MM.1S (cell line): ENCODE data around the gene PARP8.

Experiments
- DNase-seq: peaks from one replicate; pipeline ENCODE4 v3.0.0-alpha.2; 2015
- H2AFZ ChIP-seq: fragments of 300-600 bp; sonication (generic); 2 replicates; pipeline ENCODE4 v1.6.0; 2016; ENCODE audit warnings: antibody characterized with exemption, low read length
- H3F3A ChIP-seq: fragments of 300-600 bp; sonication (generic); 2 replicates; pipeline ENCODE4 v1.6.1; 2016; ENCODE audit warnings: mild to moderate bottlenecking, antibody characterized with exemption, low read length, moderate library complexity, mixed read lengths; ENCODE audit not compliant: insufficient read depth
- H3K27ac ChIP-seq: fragments of 300-600 bp; sonication (generic); 2 replicates; pipeline ENCODE4 v1.5.1; 2016; ENCODE audit warnings: mild to moderate bottlenecking, low read length
- H3K27me3 ChIP-seq: fragments of 300-600 bp; sonication (generic); replicated peaks from 2 replicates; pipeline ENCODE4 v1.6.0; 2016; ENCODE audit warnings: low read length; ENCODE audit not compliant: insufficient read depth
- H3K36me3 ChIP-seq: fragments of 300-600 bp; sonication (generic); replicated peaks from 2 replicates; pipeline ENCODE4 v1.6.1; 2016; ENCODE audit warnings: mild to moderate bottlenecking, low read length, mixed read lengths; ENCODE audit not compliant: insufficient read depth
- H3K4me1 ChIP-seq: fragments of 300-600 bp; sonication (generic); 2 replicates; pipeline ENCODE4 v1.6.1; 2016; ENCODE audit warnings: low read length, mixed read lengths
- H3K4me2 ChIP-seq: fragments of 300-600 bp; sonication (generic); 2 replicates; pipeline ENCODE4 v1.6.0; 2016; ENCODE audit warnings: low read depth, low read length
- H3K4me3 ChIP-seq: fragments of 300-600 bp; sonication (generic); 2 replicates; pipeline ENCODE4 v1.5.1; 2016; ENCODE audit warnings: low read length, mixed read lengths
- H3K79me2 ChIP-seq: fragments of 300-600 bp; sonication (generic); 2 replicates; pipeline ENCODE4 v1.6.1; 2016; ENCODE audit warnings: mixed run types, low read length, mixed read lengths
- H3K9ac ChIP-seq: fragments of 300-600 bp; sonication (generic); 2 replicates; pipeline ENCODE4 v1.6.1; 2016; ENCODE audit warnings: low read length, mixed read lengths
- H3K9me2 ChIP-seq: fragments of 300-600 bp; sonication (generic); replicated peaks from 2 replicates; pipeline ENCODE4 v1.6.1; 2016; ENCODE audit warnings: mild to moderate bottlenecking, low read length, mixed read lengths; ENCODE audit not compliant: insufficient read depth
- H3K9me3 ChIP-seq: fragments of 300-600 bp; sonication (generic); replicated peaks from 2 replicates; pipeline ENCODE4 v1.6.1; 2016; ENCODE audit warnings: mild to moderate bottlenecking, low read length, mixed read lengths; ENCODE audit not compliant: insufficient read depth
- H4K20me1 ChIP-seq: fragments of 300-600 bp; sonication (generic); 2 replicates; pipeline ENCODE4 v1.6.1; 2016; ENCODE audit warnings: mild to moderate bottlenecking, low read length, moderate library complexity, mixed read lengths; ENCODE audit not compliant: insufficient read depth
- EZH2 ChIP-seq: fragments of 300-600 bp; sonication (generic); optimal IDR thresholded peaks from 2 replicates; pipeline ENCODE3; 2017; ENCODE audit warnings: low read depth, mild to moderate bottlenecking, antibody characterized with exemption, low read length, mixed read lengths
- EZH2phosphoT487 ChIP-seq: fragments of 300-600 bp; sonication (generic); IDR thresholded peaks from 2 replicates; pipeline ENCODE4 v1.6.1; 2018; ENCODE audit warnings: antibody characterized with exemption, low read length
- TF ChIP-seq, protein P1 (sequence below): fragments of 300-600 bp; sonication (generic); IDR thresholded peaks from 2 replicates; pipeline ENCODE4 v1.5.1; 2016; ENCODE audit warnings: antibody characterized with exemption, low read length, mixed read lengths

Gene PARP8

DNA sequence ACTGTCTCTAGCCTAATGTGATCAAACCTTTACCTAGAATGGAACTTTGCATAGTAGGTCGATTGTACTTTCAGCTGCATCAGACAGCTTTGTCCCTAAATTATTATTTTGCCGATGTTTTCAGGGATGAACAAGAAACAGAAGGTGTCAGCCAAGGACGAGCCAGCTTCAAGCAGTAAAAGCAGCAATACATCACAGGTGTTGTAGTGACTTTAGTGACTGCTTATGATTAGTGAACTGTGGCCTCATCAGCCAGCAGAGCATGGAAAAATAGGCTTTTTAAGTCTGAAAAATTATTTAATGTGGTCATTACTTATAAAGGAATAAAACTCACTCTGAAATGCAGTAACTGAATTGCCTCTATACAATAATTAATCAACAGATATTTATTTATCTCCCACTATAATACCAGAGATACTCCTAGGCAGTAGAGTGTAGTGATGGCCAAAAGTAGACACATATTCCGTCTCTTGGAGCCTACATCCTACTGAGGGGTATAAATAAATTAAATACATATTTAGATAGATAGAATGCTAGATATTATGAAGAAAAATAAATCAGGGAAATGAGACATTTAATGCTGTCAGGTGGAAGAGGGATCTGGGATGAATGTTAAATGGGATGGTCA is 166.3 kb downstream of the PARP8 start:
- Histone ChIP-seq H3K27me3 (no peaks in the 10 kb centered on the region), H3K36me3 (no peaks in the 10 kb centered on the region), H3K27ac (no peak overlapping the region), H3K4me3 (no peak overlapping the region), H3K79me2 (no peaks in the 10 kb centered on the region), H2AFZ (no peak overlapping the region), H3K4me2 (no peak overlapping the region), H4K20me1 (no peaks in the 10 kb centered on the region), H3F3A (no peaks in the 10 kb centered on the region), H3K9me3 (no peaks in the 10 kb centered on the region), H3K9ac (no peak overlapping the region), H3K4me1 (no peaks in the 10 kb centered on the region), H3K9me2 (no peaks in the 10 kb centered on the region)
- TF ChIP-seq EZH2 (no peak), EZH2phosphoT487 (no peak)
- TF ChIP-seq, protein P1, sequence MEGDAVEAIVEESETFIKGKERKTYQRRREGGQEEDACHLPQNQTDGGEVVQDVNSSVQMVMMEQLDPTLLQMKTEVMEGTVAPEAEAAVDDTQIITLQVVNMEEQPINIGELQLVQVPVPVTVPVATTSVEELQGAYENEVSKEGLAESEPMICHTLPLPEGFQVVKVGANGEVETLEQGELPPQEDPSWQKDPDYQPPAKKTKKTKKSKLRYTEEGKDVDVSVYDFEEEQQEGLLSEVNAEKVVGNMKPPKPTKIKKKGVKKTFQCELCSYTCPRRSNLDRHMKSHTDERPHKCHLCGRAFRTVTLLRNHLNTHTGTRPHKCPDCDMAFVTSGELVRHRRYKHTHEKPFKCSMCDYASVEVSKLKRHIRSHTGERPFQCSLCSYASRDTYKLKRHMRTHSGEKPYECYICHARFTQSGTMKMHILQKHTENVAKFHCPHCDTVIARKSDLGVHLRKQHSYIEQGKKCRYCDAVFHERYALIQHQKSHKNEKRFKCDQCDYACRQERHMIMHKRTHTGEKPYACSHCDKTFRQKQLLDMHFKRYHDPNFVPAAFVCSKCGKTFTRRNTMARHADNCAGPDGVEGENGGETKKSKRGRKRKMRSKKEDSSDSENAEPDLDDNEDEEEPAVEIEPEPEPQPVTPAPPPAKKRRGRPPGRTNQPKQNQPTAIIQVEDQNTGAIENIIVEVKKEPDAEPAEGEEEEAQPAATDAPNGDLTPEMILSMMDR = no peak
- DNase-seq = no peak

DNA sequence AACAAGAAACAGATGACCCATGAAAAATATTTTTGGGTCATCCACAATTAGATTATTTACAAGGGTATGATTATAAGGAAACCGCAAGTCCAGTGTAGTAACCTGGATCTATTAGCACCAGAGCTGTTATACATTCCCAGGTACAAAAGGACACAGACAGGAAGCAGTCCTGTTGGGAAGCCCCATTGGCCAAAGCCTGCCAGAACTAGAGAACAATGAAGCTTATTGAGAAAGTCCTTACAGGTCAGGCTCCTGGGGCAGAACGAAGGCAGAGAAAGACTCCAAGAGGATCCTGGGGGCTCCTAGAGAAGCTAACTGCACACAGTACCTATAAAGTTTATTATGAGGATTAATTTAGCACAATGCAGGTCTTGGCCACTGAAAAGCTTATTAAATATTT is 169.9 kb downstream of the PARP8 start:
- no peaks in the 10 kb centered on the region for H3K4me1 ChIP-seq
- H3K79me2 ChIP-seq = no peaks in the 10 kb centered on the region
- H3K27me3 ChIP-seq = no peaks in the 10 kb centered on the region
- H3K4me3 ChIP-seq = no peak overlapping the region
- H4K20me1 ChIP-seq = no peaks in the 10 kb centered on the region
- no peak overlapping the region for H3K4me2 ChIP-seq
- H3K9ac ChIP-seq = no peak overlapping the region
- no peaks in the 10 kb centered on the region for H3K36me3 ChIP-seq
- TF ChIP-seq EZH2phosphoT487 (no peak), EZH2 (no peak)
- TF ChIP-seq, protein P1 = no peak
- no peaks in the 10 kb centered on the region for H3K9me3 ChIP-seq
- H3K9me2 ChIP-seq = no peaks in the 10 kb centered on the region
- DNase-seq = no peak
- H2AFZ ChIP-seq = no peak overlapping the region
- H3F3A ChIP-seq = no peaks in the 10 kb centered on the region
- no peak overlapping the region for H3K27ac ChIP-seq

DNA sequence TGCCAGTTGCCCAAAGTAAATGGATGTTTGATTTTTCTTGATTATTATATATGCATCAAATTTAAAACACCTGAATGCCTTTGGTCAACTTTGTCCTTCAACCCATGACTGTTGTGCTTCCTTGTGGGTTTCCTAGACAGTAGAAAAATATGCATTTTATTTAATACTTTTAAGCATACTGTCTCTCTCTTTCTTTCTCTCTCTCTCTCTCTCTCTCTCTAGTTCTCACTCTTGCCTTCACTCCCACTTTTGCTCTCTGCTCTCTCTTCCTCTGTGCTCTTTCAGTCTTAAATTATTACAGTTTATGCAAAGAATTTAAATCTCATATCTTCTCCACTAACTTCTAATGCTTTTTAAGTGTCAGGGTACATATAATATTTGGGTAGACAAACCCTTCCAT is 173.0 kb downstream of the PARP8 start:
- no peaks in the 10 kb centered on the region for H4K20me1 ChIP-seq
- H3K4me2 ChIP-seq = no peak overlapping the region
- H3K9me2 ChIP-seq = no peaks in the 10 kb centered on the region
- no peak overlapping the region for H3K9ac ChIP-seq
- no peaks in the 10 kb centered on the region for H3K9me3 ChIP-seq
- no peaks in the 10 kb centered on the region for H3K27me3 ChIP-seq
- no peak for TF ChIP-seq EZH2
- TF ChIP-seq, protein P1 = no peak
- no peak overlapping the region for H2AFZ ChIP-seq
- no peak overlapping the region for H3K27ac ChIP-seq
- H3K4me3 ChIP-seq = no peak overlapping the region
- no peak for DNase-seq
- H3K4me1 ChIP-seq = no peaks in the 10 kb centered on the region
- no peaks in the 10 kb centered on the region for H3F3A ChIP-seq
- no peaks in the 10 kb centered on the region for H3K36me3 ChIP-seq
- H3K79me2 ChIP-seq = no peaks in the 10 kb centered on the region
